HEK293 (cell line): ENCODE results near the gene DNAH6.

Experiments
- CTCF ChIP-seq: fragments of 450-650 bp; formaldehyde crosslinking; IDR thresholded peaks from 2 replicates; pipeline ENCODE4 v1.5.1; 2016; ENCODE audit warnings: missing biosample characterization, missing genetic modification characterization
- ZBTB1 ChIP-seq: fragments of 450-650 bp; formaldehyde crosslinking; IDR thresholded peaks from 2 replicates; pipeline ENCODE4 v1.5.1; 2016; ENCODE audit warnings: missing biosample characterization, missing genetic modification characterization
- ZEB2 ChIP-seq: fragments of 450-650 bp; formaldehyde crosslinking; IDR thresholded peaks from 2 replicates; pipeline ENCODE4 v1.5.1; 2016; ENCODE audit warnings: missing biosample characterization, missing genetic modification characterization
- ZFP37 ChIP-seq: fragments of 450-650 bp; formaldehyde crosslinking; IDR thresholded peaks from 2 replicates; pipeline ENCODE4 v1.5.1; 2016; ENCODE audit warnings: missing biosample characterization, missing genetic modification characterization
- ZNF398 ChIP-seq: fragments of 450-650 bp; formaldehyde crosslinking; IDR thresholded peaks from 2 replicates; pipeline ENCODE4 v1.5.1; 2017; ENCODE audit warnings: missing biosample characterization, missing genetic modification characterization
- ZNF423 ChIP-seq: fragments of 450-650 bp; formaldehyde crosslinking; IDR thresholded peaks from 2 replicates; pipeline ENCODE4 v1.5.1; 2016; ENCODE audit warnings: missing biosample characterization, missing genetic modification characterization
- ZNF639 ChIP-seq: fragments of 450-650 bp; formaldehyde crosslinking; IDR thresholded peaks from 2 replicates; pipeline ENCODE4 v1.5.1; 2016; ENCODE audit warnings: missing biosample characterization, missing genetic modification characterization

GRCh38 chr2:84519332-84519957 lies 3.1 kb downstream of the DNAH6 start:
- no peak for TF ChIP-seq CTCF (tag by site-specific recombination)
- TF ChIP-seq ZNF423, result no peak
- TF ChIP-seq ZBTB1 (tag by site-specific recombination), result no peak
- no peak for TF ChIP-seq ZNF398 (tag by site-specific recombination)
- TF ChIP-seq ZEB2, result no peak
- TF ChIP-seq ZNF639 (tag by site-specific recombination), result no peak
- no peak for TF ChIP-seq ZFP37 (tag by site-specific recombination)
